Urinary bladder (tissue), 4 donors: ENCODE measurements around the gene ECHDC3. TPM values are rescaled to one million over a fixed set of nuclear protein-coding genes. Genes with fewer than 3 reads are reported as not detected.

Experiments
- DNase-seq: peaks from one replicate; pipeline ENCODE4 v3.0.0-alpha.2; 2015; ENCODE audit errors: extremely low spot score
- H3K27ac ChIP-seq: one replicate; pipeline ENCODE4 v1.5.1; 2013; ENCODE audit warnings: low read depth, mild to moderate bottlenecking, moderate library complexity
- H3K36me3 ChIP-seq: one replicate; pipeline ENCODE4 v1.6.1; 2013; ENCODE audit warnings: mild to moderate bottlenecking, moderate library complexity; ENCODE audit not compliant: insufficient read depth
- H3K4me1 ChIP-seq: one replicate; pipeline ENCODE4 v1.6.1; 2013; ENCODE audit warnings: mild to moderate bottlenecking, moderate library complexity; ENCODE audit not compliant: insufficient read depth
- H3K4me3 ChIP-seq: one replicate; pipeline ENCODE4 v1.5.1; 2013; ENCODE audit warnings: low read depth, low read length
- WGBS: extraction: QIAGEN DNeasy Blood & Tissue Kit; methylation state at CpG from one replicate; pipeline ENCODE4 v1.1.7; 2013; 5-methylcytosine and 5-hydroxymethylcytosine counted together
- polyA plus RNA-seq: library from polyadenylated mRNA; stranded (reverse); fragments of 200-250 nt; gene quantifications from one replicate; pipeline ENCODE4 v1.2.3, GENCODE V29; 2013
- total RNA-seq: library from RNA; depleted of rRNA; stranded (reverse); fragments of >200 nt; gene quantifications from one replicate; pipeline ENCODE4 v1.2.3, GENCODE V29; 2014
- donor health status: healthy with polysubstance abuse.
- donor health status: healthy.

ECHDC3 gene
- total and polyA plus RNA-seq, 2 donors: 1.5 to 28.1 TPM

DNA sequence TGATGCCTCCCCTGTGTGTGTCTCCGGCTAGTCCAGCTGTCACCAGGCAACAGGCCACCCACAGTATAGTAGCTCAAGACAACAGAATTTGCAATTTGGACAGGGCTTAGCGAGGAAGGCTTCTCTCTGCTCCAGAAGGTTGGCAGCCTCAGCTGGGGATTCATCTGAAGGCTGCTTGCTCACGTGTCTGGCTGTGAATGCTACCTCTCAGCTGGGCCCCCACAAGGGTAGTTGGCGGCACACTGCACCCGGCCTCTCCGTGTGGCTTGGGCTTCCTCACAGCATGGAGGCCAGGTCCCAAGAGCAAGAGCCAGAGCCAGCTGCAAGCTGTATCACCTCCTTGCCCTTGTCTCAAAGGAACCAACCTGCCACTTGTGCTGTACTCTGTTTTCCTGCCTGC, 19.2 kb downstream of the ECHDC3 start:
- Histone ChIP-seq H3K27ac (no peak overlapping the region), H3K4me3 (no peak overlapping the region), H3K4me1 (no peaks in the 10 kb centered on the region), H3K36me3 (no peaks in the 10 kb centered on the region)
- 94% methylated on average over 6 of the region's 6 CpGs for WGBS
- DNase-seq: no peak

DNA sequence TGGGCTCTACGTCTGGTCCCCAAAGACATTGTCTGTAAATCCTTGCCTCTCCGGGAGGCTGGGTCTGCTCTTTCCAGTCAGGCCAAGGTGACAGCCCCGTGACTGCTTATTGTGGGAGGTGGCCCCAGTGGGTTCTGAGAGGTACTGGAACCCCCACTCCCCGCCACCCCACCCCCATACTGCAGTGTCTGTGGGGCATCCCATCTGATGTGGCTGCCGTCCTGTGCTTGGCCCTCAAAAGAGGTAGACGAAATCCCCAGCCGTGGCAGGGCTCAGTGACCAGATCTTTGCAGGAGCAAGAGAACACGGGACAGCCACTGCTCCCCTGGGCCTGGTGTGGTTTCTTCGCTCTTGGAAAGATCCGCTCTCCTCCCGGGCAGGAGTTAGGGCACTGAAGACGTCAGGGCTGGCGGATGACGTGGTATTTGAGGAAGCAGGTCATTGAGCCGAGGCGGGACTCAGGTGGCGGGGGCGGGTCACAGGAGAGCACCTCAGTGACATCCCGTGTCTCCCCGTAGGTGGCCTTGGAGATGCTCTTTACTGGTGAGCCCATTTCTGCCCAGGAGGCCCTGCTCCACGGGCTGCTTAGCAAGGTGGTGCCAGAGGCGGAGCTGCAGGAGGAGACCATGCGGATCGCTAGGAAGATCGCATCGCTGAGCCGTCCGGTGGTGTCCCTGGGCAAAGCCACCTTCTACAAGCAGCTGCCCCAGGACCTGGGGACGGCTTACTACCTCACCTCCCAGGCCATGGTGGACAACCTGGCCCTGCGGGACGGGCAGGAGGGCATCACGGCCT, 20.7 kb downstream of the ECHDC3 start:
- no peak for DNase-seq
- H3K27ac ChIP-seq: no peak overlapping the region
- WGBS: 97% methylated on average over 32 of the region's 32 CpGs
- H3K4me1 ChIP-seq: no peaks in the 10 kb centered on the region
- H3K36me3 ChIP-seq: no peaks in the 10 kb centered on the region
- no peak overlapping the region for H3K4me3 ChIP-seq

DNA sequence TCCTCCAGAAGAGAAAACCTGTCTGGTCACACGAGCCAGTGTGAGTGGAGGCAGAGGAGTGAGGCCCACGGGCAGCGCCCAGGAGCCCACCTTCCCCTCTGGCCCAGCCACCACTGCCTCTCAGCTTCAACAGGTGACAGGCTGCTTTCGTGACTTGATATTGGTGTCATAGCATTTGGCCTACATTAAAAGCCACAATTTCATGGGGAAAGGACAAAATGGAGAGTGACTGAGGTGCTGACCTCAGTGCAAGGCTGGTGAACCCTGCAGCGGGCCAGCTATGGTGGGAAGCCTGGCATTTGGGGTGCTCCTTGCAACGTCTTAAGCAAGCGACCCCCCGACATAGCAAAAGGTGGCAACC, 21.3 kb downstream of the ECHDC3 start:
- Histone ChIP-seq H3K4me1 (no peaks in the 10 kb centered on the region), H3K27ac (no peak overlapping the region), H3K4me3 (no peak overlapping the region), H3K36me3 (no peaks in the 10 kb centered on the region)
- no peak for DNase-seq
- 81% methylated on average over 8 of the region's 8 CpGs for WGBS

DNA sequence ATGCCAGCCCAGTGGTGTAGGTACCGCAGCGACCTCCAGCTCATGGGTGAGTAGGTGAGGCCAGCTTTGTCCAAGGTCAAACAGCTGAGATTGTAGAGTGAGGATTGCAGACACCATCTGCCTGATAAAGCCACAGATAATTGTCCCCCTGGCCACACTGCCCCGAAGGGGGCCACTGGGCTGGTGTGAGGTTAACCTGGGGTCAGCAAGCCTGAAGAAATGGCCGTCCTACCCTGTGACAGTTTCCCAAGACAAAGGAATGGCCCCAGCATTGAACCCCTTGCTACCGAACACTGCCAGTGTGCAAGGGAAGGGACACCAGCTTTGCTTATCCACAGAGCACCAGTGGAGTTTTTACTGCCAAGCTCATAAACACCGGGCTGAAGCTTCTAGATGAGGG, 23.0 kb downstream of the ECHDC3 start:
- no peak for DNase-seq
- WGBS: 82% methylated on average over 6 of the region's 6 CpGs
- H3K27ac ChIP-seq: no peak overlapping the region
- no peaks in the 10 kb centered on the region for H3K36me3 ChIP-seq
- H3K4me1 ChIP-seq: no peaks in the 10 kb centered on the region
- no peak overlapping the region for H3K4me3 ChIP-seq

DNA sequence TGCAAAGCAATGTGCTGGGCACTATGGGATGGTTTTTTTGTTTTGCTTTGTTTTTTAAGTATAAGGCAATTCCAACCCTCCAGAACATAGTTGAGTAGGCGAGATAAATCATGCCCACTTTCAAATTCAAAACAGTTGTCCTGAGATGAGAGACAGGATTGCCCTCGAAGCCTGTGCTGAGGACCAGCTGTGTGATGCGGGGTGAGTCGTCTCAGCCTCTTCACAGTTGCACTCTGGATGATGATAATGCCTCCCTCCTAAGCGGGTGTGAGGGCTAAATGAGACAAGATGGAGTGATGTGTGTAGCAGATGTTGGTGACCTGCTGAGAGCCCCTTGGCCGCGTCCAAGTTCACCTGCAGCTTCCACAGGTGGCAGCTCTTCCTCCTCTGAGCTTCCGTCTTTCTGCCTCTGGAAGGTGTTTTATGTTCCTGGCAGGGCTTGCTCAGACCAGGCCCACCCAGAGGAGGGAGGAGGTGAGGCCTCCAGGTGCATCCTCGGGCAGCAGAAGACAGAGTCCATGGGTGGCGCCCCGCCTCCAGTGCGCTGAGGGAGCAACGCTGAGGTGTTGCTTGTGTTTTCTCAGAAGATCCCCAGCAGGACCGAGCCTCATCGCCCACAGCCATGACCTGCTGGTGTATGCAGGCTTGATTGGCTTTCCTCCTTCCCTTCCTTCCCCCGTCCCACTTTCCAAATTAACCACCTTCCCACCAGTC, 30.6 kb downstream of the ECHDC3 start:
- Histone ChIP-seq H3K36me3 (no peaks in the 10 kb centered on the region), H3K4me1 (no peaks in the 10 kb centered on the region), H3K4me3 (no peak overlapping the region), H3K27ac (no peak overlapping the region)
- DNase-seq: no peak
- WGBS: 89% methylated on average over 16 of the region's 16 CpGs

DNA sequence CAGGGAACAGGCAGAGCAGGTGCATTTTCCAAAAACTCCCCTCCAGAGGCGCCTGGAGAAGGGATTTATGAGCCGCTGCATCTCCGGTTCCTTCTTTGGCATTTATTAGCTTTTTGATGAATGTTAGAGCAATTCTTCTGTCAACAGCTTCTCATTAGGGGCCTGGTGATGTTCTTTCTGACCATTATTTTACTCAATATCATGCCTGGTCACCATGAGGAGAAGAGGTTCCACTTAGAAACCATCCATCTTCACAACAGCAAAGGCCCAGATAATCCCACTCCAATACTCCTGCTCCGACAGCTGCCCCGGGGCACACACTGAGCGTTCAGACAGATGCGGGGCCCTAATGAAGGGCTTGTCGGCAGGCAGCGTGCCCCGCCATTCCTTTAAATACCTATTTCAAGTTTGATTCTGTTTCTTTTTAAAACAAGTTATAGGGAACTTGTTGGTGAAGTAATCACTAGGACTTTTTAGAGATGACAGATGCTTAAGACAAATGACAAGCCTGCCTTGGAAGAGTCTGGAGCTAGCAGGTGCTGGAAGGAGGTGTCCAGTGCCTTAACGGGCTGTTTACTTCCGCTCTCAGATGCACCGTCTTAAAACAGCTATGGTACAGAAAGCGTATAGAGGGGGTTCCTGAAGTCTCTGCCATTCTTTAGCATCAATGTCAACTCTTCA, 31.7 kb downstream of the ECHDC3 start:
- 75% methylated on average over 14 of the region's 14 CpGs for WGBS
- Histone ChIP-seq H3K4me1 (peaks cover 2% of the 10 kb centered on the region), H3K27ac (no peak overlapping the region), H3K4me3 (no peak overlapping the region), H3K36me3 (no peaks in the 10 kb centered on the region)
- no peak for DNase-seq

DNA sequence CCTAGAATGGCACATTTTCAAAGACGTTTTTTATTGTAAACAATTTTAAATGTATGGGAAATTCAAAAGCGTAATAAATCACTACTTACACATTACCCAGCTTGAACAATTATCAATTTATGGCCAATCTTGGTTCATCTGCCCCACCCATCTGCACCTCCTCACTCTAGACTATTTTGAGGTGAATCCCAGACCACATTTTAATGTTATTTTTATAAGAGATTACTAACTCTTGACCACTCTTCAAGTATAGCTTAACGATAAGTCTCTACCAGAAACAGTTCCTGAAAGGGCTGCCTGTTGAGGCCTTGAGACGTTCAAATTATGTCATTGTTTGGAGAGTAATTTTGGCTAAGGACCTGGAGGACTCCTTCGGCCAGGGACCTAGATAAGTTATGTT, 33.2 kb downstream of the ECHDC3 start:
- H3K27ac ChIP-seq: no peak overlapping the region
- H3K4me3 ChIP-seq: no peak overlapping the region
- no peaks in the 10 kb centered on the region for H3K36me3 ChIP-seq
- peaks cover 2% of the 10 kb centered on the region for H3K4me1 ChIP-seq
- no peak for DNase-seq
- 38% methylated on average over 5 of the region's 5 CpGs for WGBS

DNA sequence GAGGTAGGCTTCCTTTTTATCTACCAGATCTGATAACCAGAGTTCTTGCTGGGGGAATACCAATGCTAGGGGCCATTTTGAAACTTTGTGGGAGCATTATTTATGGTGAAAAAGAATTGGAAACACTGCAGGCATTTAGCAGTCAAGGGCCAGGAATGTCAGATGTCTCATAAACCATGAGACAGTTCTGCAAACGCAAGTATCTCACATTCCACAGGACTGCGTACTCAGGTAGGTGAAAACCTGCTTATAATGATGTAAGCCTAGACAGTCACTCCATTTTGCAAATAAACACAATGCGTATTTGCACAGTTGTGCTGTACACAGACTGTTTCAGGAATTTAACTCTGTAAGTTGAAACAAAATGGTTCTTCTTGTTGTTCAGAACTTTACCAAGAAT, 33.9 kb downstream of the ECHDC3 start:
- H3K4me1 ChIP-seq: peaks cover 2% of the 10 kb centered on the region
- no peak overlapping the region for H3K4me3 ChIP-seq
- no peak overlapping the region for H3K27ac ChIP-seq
- no peaks in the 10 kb centered on the region for H3K36me3 ChIP-seq
- no peak for DNase-seq
- WGBS: 78% methylated on average over 3 of the region's 3 CpGs

DNA sequence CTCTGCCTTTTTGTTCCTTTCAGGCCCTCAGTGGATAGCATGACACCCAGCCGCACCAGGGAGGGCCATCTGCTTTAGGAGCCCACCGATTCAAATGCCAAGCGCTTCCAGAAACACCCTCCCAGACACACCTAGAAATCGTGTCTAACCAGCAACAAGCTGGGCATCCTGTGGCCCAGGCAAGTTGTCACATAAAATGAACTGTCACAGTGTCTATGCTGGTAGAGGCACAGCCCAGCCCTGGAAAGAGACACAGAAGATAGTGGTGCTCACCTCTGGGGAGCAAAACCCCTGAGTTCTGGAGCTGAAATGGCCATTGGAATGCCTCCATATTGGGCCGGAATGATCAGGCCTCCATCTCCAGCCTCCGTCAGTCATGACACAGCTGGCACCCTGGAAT, 38.9 kb downstream of the ECHDC3 start:
- Histone ChIP-seq H3K27ac (no peak overlapping the region), H3K4me1 (peaks cover 2% of the 10 kb centered on the region), H3K4me3 (no peak overlapping the region), H3K36me3 (no peaks in the 10 kb centered on the region)
- WGBS: 90% methylated on average over 6 of the region's 6 CpGs
- no peak for DNase-seq

DNA sequence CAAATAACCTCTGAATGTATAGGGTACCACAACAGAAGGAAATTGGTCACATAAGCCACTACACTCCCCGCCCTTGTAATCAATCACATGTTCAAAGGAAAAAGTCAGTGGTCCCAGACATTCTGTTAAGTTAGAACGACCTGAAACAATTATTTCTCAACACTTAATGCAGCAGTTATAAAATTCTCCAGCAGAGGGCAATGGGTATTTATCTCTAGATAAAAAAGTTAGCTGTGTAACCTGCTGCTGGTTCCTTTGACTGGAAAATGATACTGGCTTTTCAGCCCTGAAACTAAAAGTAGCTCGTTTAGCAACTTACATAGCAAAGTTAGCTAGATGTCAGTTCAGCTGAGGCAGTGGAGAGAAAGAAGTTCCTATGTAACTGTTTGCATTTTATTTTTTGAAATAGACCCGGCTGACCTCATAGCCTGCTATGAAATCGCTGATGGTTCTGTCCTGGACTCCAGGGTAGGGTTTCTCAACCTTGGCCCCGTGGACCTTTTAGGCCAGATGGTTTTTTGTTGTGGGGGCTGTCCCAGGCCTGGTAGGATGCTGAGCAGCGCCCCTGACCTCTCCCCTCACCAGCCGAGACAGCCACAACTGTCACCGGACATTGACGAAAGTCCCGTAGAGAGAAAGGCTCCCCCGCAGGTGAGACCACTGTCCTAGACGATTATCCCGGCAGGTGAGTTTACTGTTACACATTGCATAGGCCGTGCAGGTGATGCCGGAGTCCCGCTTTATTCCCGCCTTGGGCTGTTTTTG, 40.8 kb downstream of the ECHDC3 start:
- no peaks in the 10 kb centered on the region for H3K36me3 ChIP-seq
- H3K4me1 ChIP-seq: peaks cover under 1% of the 10 kb centered on the region
- no peak overlapping the region for H3K27ac ChIP-seq
- H3K4me3 ChIP-seq: no peak overlapping the region
- WGBS: 73% methylated on average over 18 of the region's 18 CpGs
- peak; percentile 42 for DNase-seq

DNA sequence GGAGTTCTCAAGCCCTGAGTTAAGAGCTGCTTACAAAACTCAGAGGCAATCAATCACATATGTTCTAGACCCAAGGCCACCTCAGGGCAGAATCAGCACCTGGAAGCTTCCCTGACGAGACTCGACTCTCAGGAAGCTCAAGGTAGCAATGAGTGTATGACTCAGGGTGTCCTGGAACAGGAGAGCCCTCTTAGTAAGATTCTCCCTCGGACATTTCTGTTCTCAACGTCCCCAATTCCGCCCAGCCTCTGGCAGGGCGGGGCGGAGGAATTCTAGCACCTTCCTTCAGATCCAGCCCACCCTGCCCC, 41.3 kb downstream of the ECHDC3 start:
- H3K4me3 ChIP-seq: no peak overlapping the region
- no peaks in the 10 kb centered on the region for H3K4me1 ChIP-seq
- no peak overlapping the region for H3K27ac ChIP-seq
- H3K36me3 ChIP-seq: no peaks in the 10 kb centered on the region
- no peak for DNase-seq
- 80% methylated on average over 7 of the region's 7 CpGs for WGBS

DNA sequence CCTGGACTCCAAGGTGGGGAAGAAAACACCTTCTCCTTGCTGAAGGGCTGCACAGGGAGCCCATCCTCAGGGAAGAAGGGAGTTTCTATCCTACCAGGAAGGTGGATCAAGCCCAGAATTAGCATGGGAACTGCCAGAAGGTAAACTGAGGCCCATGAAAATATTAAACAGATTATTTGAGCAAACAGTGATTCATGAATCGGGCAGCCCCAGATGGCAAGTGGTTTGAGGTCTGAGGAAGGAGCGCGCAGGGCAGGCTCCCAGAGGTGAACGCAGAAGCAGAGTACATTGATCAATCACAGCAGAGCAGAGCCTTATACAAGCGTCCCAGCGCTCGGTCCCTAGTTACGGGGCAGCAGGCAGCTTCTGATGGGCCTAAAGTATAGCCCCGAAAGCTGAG, 45.2 kb downstream of the ECHDC3 start:
- H3K4me3 ChIP-seq: no peak overlapping the region
- DNase-seq: no peak
- H3K36me3 ChIP-seq: no peaks in the 10 kb centered on the region
- 90% methylated on average over 9 of the region's 9 CpGs for WGBS
- no peak overlapping the region for H3K27ac ChIP-seq
- H3K4me1 ChIP-seq: no peaks in the 10 kb centered on the region

DNA sequence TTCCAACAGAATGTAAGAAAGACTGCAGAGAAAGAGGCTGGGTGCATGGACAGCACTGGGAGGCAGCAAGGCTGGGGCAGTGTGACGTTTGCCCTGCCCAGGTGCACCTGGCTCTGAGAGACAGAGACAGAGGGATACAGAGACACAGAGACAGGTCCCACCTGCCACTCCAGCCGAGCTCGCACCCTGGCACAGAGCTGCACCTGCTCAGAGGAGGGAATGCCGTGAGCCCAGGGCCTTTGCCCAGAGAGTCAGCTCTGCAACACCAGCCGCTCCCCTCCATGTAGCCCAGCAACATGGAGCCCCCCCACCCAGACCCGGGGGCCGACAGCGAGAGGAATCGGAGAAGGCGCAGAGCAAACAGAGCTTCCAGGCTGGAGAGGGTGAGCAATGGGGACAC, 45.7 kb downstream of the ECHDC3 start:
- 84% methylated on average over 10 of the region's 10 CpGs for WGBS
- Histone ChIP-seq H3K36me3 (no peaks in the 10 kb centered on the region), H3K4me1 (no peaks in the 10 kb centered on the region), H3K27ac (no peak overlapping the region), H3K4me3 (no peak overlapping the region)
- DNase-seq: no peak
